Measurements from ENCODE around the gene PAX5. TPM values are rescaled to one million over a fixed set of nuclear protein-coding genes. Genes with fewer than 3 reads are reported as not detected.

Gene PAX5
- polyA plus RNA-seq, 1 of the 3 experiments (the other 2 are of a cell fraction): 0.05 TPM

- no peaks in the 10 kb centered on the region for H3K9me2 ChIP-seq
Measured at GRCh38 chr9:36897019-36897418, 137.0 kb downstream of the PAX5 start.

DNA sequence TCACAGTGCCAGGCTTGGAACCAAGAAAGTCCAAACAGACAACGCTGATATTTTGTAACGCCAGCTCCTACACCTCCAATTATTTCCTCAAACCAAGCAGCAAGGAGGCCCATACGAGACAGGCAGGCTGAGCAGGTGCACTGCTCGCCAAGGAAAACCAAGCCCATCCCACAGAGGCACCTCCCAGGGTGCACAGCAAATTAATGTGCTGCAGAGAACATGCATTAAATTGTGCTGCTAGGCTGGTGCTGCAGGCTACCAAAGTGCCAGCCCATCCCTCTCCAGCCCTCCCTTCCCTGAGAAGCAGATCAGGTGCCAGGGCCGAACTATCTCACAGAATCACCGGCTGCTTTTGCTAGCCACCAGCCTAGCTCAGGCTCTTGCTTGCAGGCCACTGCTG lies 137.8 kb downstream of the PAX5 start:
- CTCF ChIA-PET: interaction anchor here (0.6 to 1.0 kb wide), 2 partner anchors 23 to 32 kb away, joined by 3 to 5 read pairs; no protein-coding TSS in a partner anchor
- no peak for DNase-seq
- TF ChIP-seq GABPA (IDR thresholded peaks at IDR 0.05; ENCODE audit: low read depth) (no peak), EP300 (IDR thresholded peaks at IDR 0.05; ENCODE audit: borderline replicate concordance in 1 of 2, low read depth in 1 of 2, low read length in 1 of 2) (no peak), TAF1 (IDR thresholded peaks at IDR 0.05; ENCODE audit: borderline replicate concordance, low read depth, low read length) (no peak), ELF1 (IDR thresholded peaks at IDR 0.05) (no peak), NRF1 (IDR thresholded peaks at IDR 0.05; ENCODE audit: low read depth, low read length) (no peak), MXI1 (IDR thresholded peaks at IDR 0.05; ENCODE audit: low read depth, low read length) (no peak), USF2 (IDR thresholded peaks at IDR 0.05; ENCODE audit: borderline replicate concordance, low read depth, low read length) (no peak), FOXJ3 (CRISPR knock-in tag; IDR thresholded peaks at IDR 0.05) (no peak), RAD21 (IDR thresholded peaks at IDR 0.05; ENCODE audit: low read length) (no peak), SIN3A (IDR thresholded peaks at IDR 0.05; ENCODE audit: borderline replicate concordance, low read depth, low read length) (no peak)
- TF ChIP-seq, protein P1, sequence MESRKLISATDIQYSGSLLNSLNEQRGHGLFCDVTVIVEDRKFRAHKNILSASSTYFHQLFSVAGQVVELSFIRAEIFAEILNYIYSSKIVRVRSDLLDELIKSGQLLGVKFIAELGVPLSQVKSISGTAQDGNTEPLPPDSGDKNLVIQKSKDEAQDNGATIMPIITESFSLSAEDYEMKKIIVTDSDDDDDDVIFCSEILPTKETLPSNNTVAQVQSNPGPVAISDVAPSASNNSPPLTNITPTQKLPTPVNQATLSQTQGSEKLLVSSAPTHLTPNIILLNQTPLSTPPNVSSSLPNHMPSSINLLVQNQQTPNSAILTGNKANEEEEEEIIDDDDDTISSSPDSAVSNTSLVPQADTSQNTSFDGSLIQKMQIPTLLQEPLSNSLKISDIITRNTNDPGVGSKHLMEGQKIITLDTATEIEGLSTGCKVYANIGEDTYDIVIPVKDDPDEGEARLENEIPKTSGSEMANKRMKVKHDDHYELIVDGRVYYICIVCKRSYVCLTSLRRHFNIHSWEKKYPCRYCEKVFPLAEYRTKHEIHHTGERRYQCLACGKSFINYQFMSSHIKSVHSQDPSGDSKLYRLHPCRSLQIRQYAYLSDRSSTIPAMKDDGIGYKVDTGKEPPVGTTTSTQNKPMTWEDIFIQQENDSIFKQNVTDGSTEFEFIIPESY (IDR thresholded peaks at IDR 0.05; ENCODE audit: borderline replicate concordance, low read depth): no peak

More at GRCh38 chr9:36897019-36897418, 137.0 kb downstream of the PAX5 start:
- H3F3A ChIP-seq (replicated peaks; ENCODE audit: insufficient read depth): no peaks in the 10 kb centered on the region
- no peak overlapping the region for H3K27ac ChIP-seq (ENCODE audit: low read depth in 2 of 2, low read length in 1 of 2)
- H3K79me2 ChIP-seq (ENCODE audit: insufficient read depth): no peaks in the 10 kb centered on the region
- ChIA-PET CTCF (interaction anchor here (0.6 to 1.6 kb wide), 2 partner anchors 24 to 32 kb away, joined by 3 to 7 read pairs; no protein-coding TSS in a partner anchor), POLR2A (no interaction called here)
- TF ChIP-seq ELF1 (IDR thresholded peaks at IDR 0.05) (no peak), PBX3 (IDR thresholded peaks at IDR 0.05) (no peak), TCF12 (IDR thresholded peaks at IDR 0.05) (no peak), RAD21 (IDR thresholded peaks at IDR 0.05; ENCODE audit: low read length) (no peak), GATA2 (CRISPR knock-in tag; IDR thresholded peaks at IDR 0.05) (no peak), FOXJ3 (CRISPR knock-in tag; IDR thresholded peaks at IDR 0.05) (no peak)
- no peaks in the 10 kb centered on the region for H3K36me3 ChIP-seq (replicated peaks in 1 of 2; ENCODE audit: control insufficient read depth in 1 of 2, insufficient read depth in 2 of 2, low read length in 1 of 2)
- H4K20me1 ChIP-seq (ENCODE audit: insufficient read depth): no peaks in the 10 kb centered on the region
- no peaks in the 10 kb centered on the region for H3K9me3 ChIP-seq
- H3K4me3 ChIP-seq (ENCODE audit: low read depth in 2 of 2, low read length in 1 of 2): no peak overlapping the region
- no peak overlapping the region for H3K9ac ChIP-seq
- no peak for DNase-seq
- H3K4me1 ChIP-seq (ENCODE audit: control insufficient read depth in 1 of 2, insufficient read depth in 2 of 2, low read depth in 1 of 2, low read length in 1 of 2): peaks cover 0 to under 1% of the 10 kb centered on the region in 2 experiments; a peak in 1 of 4 replicates
- no peak overlapping the region for H3K4me2 ChIP-seq
- H2AFZ ChIP-seq (ENCODE audit: low read depth): no peak overlapping the region
- H3K27me3 ChIP-seq (ENCODE audit: insufficient read depth): peaks cover 35% of the 10 kb centered on the region; the same call in 1 of the 2 replicates
- WGBS (ENCODE audit: low lambda C conversion rate): 68% methylated on average over 6 of the region's 10 CpGs

More for the DNA sequence above, 137.8 kb downstream of the PAX5 start:
- Histone ChIP-seq H3K4me2 (no peak overlapping the region), H3K4me1 (ENCODE audit: control insufficient read depth in 1 of 2, insufficient read depth in 2 of 2, low read depth in 1 of 2, low read length in 1 of 2) (peaks cover 0 to 7% of the 10 kb centered on the region in 2 experiments; a peak in 2 of 4 replicates), H3K9me3 (no peaks in the 10 kb centered on the region), H3K27me3 (ENCODE audit: insufficient read depth) (peaks cover 35% of the 10 kb centered on the region; the same call in 1 of the 2 replicates), H3K9ac (no peak overlapping the region), H3F3A (replicated peaks; ENCODE audit: insufficient read depth) (no peaks in the 10 kb centered on the region), H3K36me3 (replicated peaks in 1 of 2; ENCODE audit: control insufficient read depth in 1 of 2, insufficient read depth in 2 of 2, low read length in 1 of 2) (no peaks in the 10 kb centered on the region), H3K79me2 (ENCODE audit: insufficient read depth) (no peaks in the 10 kb centered on the region), H3K27ac (ENCODE audit: low read depth in 2 of 2, low read length in 1 of 2) (no peak overlapping the region), H3K9me2 (no peaks in the 10 kb centered on the region), H3K4me3 (ENCODE audit: low read depth in 2 of 2, low read length in 1 of 2) (no peak overlapping the region), H2AFZ (ENCODE audit: low read depth) (no peak overlapping the region), H4K20me1 (ENCODE audit: insufficient read depth) (no peaks in the 10 kb centered on the region)
- POLR2A ChIA-PET: no interaction called here
- 59% methylated on average over 6 of the region's 6 CpGs for WGBS (ENCODE audit: low lambda C conversion rate)
